Measurements from ENCODE around the gene CEBPA. TPM values are rescaled to one million over a fixed set of nuclear protein-coding genes. Genes with fewer than 3 reads are reported as not detected.

CEBPA gene
- total RNA-seq, 1 experiment from 2014 or later: 3.2 TPM

GRCh38 chr19:33340991-33341390, 38.7 kb upstream of the CEBPA start:
- H3K4me3 Mint-ChIP-seq: no peak overlapping the region
- Histone ChIP-seq H2AFZ (ENCODE audit: low read length) (no peak overlapping the region), H3K27ac (ENCODE audit: insufficient read length, low read depth, low read length) (no peak overlapping the region), H3K79me2 (ENCODE audit: insufficient read depth, low read length) (no peaks in the 10 kb centered on the region), H4K8ac (replicated peaks; ENCODE audit: insufficient read length, low read depth, low read length) (no peak overlapping the region), H3K23ac (ENCODE audit: insufficient read length, low read depth, low read length) (no peak overlapping the region), H3K79me1 (ENCODE audit: insufficient read depth, low read depth, low read length, poor library complexity, severe bottlenecking) (no peaks in the 10 kb centered on the region), H3K9ac (ENCODE audit: extremely low read depth, insufficient read length, low read length) (no peak overlapping the region), H3K9me3 (ENCODE audit: control insufficient read depth, low read depth, low read length) (no peaks in the 10 kb centered on the region), H4K20me1 (ENCODE audit: control insufficient read depth, insufficient read depth, insufficient read length) (no peaks in the 10 kb centered on the region), H4K91ac (ENCODE audit: insufficient read length, low read depth, low read length) (no peak overlapping the region), H2BK120ac (ENCODE audit: low read depth, low read length, poor library complexity, severe bottlenecking) (no peak overlapping the region), H3K4me2 (ENCODE audit: insufficient read depth, insufficient read length, low read length) (no peak overlapping the region), H3K56ac (ENCODE audit: insufficient read length, low read depth, low read length) (no peak overlapping the region), H3K4ac (ENCODE audit: low read depth, low read length) (no peak overlapping the region), H3K23me2 (ENCODE audit: insufficient read length, low read depth, low read length, poor library complexity, severe bottlenecking) (no peaks in the 10 kb centered on the region), H3K4me1 (ENCODE audit: insufficient read depth, low read length) (no peaks in the 10 kb centered on the region), H2BK12ac (ENCODE audit: insufficient read length, low read depth, low read length) (no peak overlapping the region), H4K5ac (ENCODE audit: insufficient read length, low read depth, low read length) (no peak overlapping the region), H2AK5ac (ENCODE audit: insufficient read length, low read length) (no peak overlapping the region), H3K27me3 (ENCODE audit: insufficient read depth, low read length) (no peaks in the 10 kb centered on the region), H2BK15ac (ENCODE audit: low read depth, low read length) (no peak overlapping the region), H2BK20ac (ENCODE audit: low read depth, low read length, poor library complexity, severe bottlenecking) (no peak overlapping the region), H3K14ac (ENCODE audit: insufficient read depth, low read length) (no peak overlapping the region), H3T11ph (ENCODE audit: low read length) (no peak overlapping the region), H3K18ac (ENCODE audit: insufficient read length, low read depth, low read length) (no peak overlapping the region), H2BK5ac (ENCODE audit: insufficient read length, low read length) (no peak overlapping the region)
- no peak for DNase-seq
- H3K4me1 Mint-ChIP-seq: peaks cover 5 to 7% of the 10 kb centered on the region in 2 experiments
- no peaks in the 10 kb centered on the region for H3K9me3 Mint-ChIP-seq
- no peak overlapping the region; a peak in 1 of 7 replicates for H3K27ac Mint-ChIP-seq
- TF ChIP-seq CTCF (conservative IDR thresholded peaks at IDR 0.05): no peak
- no peaks in the 10 kb centered on the region for H3K36me3 Mint-ChIP-seq (ENCODE audit: insufficient read depth in 1 of 3, low read depth in 3 of 3)
- H3K27me3 Mint-ChIP-seq (ENCODE audit: low read depth): peaks cover 44% of the 10 kb centered on the region
- no CpG with 5 or more reads among the region's 2 CpGs for WGBS (ENCODE audit: extremely low coverage, insufficient read length, low lambda C conversion rate)

Measured in H9 (cell line).